OCI-LY7 (cell line): ENCODE results near the gene FAH.

Experiments
- CTCF ChIP-seq: fragments of 200-600 bp; sonication (generic); conservative IDR thresholded peaks from 2 replicates; pipeline ENCODE4 v1.5.1; 2014; ENCODE audit warnings: mild to moderate bottlenecking, antibody characterized with exemption, low read length, moderate library complexity, mixed read lengths
- EZH2phosphoT487 ChIP-seq: fragments of 200-600 bp; sonication (generic); IDR thresholded peaks from 2 replicates; pipeline ENCODE4 v1.6.1; 2018; ENCODE audit warnings: low read depth, borderline replicate concordance, mild to moderate bottlenecking, mixed run types, antibody characterized with exemption, low read length, moderate library complexity, mixed read lengths

GRCh38 chr15:80127911-80128310 is 24.9 kb upstream of the FAH start:
- TF ChIP-seq CTCF, result no peak
- TF ChIP-seq EZH2phosphoT487, result no peak
